NCI-H2107 (cell line): Measurements from ENCODE around the gene ZC3H7B.

ENCODE experiments used
- DNase-seq: peaks from one replicate; lab custom pipeline; 2025; lab: John Stamatoyannopoulos, UW

Gene ZC3H7B

DNA sequence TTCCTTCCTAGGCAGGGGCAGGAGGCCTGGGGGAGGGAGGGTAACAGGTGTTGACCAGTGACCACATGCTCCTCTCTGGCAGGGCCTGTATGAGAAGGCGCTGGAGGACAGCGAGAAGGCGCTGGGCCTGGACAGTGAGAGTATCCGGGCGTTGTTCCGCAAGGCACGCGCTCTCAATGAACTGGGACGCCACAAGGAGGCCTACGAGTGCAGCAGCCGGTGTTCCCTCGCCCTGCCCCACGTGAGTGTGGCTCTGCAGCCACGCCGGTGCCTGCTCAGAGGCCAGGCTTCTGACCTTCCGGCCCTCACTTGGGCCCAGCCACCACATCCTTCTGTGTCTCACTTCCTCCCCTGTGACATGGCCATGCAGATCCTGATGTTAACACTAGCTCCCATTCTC, 25.8 kb downstream of the ZC3H7B start:
- no peak for DNase-seq

DNA sequence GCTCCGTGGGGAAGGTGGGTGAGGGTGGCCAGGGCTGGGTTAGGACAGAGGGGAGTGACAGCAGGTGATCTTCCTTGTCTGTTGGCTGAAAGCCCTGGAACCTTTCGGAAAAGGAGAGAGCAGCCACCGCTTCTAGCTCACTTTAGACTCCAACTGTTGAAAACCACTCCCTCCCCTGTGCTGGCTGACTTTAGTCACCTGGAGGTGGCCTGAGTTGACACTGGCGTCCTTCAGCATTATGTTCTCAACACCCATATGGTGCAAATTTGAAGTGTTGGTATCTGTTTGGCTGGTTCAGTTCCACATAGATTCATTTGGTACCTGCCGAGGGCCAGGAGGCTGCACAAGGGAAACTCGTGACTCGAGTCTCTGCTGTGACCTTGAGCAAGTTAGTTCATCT, 28.8 kb downstream of the ZC3H7B start:
- no peak for DNase-seq

DNA sequence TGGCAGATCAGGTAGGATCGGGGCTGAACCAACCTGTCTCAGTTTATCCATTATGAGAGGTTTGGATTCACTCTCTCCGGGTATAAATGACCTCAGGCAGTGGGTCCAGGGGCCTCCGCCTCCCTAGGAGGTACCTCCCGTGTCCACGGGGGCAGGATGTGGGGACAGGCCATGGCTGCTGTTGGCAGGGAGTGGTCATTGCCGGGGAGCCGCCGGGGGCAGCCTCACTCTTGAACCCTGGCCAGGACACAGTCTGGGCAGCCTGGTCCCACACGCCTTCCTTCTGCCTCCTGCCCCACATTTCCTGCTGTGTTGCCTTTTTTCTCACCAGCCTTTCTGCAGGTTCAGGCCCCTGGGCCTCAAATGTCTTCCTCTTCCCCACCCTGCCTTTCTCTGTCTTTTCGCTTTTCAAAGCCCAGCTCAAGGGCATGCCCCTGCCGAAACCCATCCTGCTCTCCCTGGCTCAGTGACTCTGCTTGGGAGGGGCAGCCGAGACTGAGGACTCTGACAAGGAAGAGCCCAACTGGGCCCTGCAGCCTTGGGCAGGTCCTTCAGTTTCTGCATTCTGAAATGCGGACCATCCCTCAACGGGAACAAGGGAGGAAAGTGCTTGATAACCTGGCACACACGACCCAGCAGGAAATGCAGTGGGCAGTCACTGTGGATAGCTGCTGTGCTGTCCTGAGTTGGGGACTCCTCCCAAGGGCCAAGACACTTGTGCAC, 31.1 kb downstream of the ZC3H7B start:
- no peak for DNase-seq

GRCh38 chr22:41333806-41334205, 32.5 kb downstream of the ZC3H7B start:
- DNase-seq, result no peak

GRCh38 chr22:41334215-41334614, 32.9 kb downstream of the ZC3H7B start:
- DNase-seq, result no peak

DNA sequence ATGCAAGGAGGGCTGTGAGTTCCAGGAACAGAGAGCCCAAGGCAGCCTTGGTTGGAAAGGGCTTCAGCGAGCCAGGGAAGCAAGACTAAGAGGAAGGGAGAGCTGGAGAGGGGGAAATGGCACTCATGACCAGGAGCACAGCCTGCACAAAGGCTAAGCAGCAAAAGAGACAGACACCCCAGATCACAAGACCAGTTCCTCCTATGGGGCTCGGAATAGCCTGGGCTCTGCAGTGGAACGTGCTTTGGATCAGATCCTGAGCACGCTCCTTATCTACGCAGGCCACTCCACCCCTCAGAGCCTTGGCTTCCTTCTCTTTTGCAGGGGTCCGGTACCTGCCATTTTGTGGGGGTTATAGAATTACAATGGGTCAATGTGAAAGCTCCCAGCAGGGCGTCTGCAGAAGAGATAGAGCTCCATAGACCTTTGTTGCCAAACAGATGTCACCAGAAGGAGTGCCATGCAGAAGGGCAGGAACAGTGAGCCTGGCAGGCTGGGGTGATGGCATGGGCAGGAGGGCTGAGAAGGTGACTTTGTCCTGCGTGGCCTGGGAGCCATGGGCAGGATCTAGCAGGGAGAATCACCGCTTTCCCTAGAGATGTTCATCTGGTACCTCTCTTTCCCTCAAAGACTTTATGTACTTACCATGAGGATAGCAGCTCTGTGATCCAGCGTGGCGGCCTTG, 33.8 kb downstream of the ZC3H7B start:
- DNase-seq, result no peak

- DNase-seq, result no peak
Observed at GRCh38 chr22:41338614-41339212, 37.4 kb downstream of the ZC3H7B start.

DNA sequence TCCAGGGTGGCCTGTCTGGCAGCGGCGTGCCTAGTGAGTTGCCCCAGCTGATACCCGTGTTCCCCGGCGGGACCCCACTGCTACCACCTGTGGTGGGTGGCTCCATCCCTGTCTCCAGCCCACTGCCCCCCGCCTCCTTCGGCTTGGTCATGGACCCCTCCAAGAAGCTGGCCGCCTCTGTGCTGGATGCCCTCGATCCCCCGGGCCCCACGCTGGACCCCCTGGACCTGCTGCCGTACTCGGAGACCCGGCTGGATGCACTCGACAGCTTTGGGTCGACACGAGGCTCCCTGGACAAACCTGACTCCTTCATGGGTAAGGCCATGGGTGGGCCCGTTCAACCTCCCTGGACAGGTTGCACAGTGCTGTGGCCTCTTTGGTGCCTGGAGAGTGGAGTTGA, 38.5 kb downstream of the ZC3H7B start:
- DNase-seq, result no peak

GRCh38 chr22:41340357-41340756, 39.0 kb downstream of the ZC3H7B start:
- no peak for DNase-seq

GRCh38 chr22:41341012-41341411, 39.7 kb downstream of the ZC3H7B start:
- no peak for DNase-seq

- DNase-seq, result no peak
Observed at GRCh38 chr22:41341990-41342389, 40.7 kb downstream of the ZC3H7B start.

GRCh38 chr22:41343300-41343699, 42.0 kb downstream of the ZC3H7B start:
- no peak for DNase-seq

DNA sequence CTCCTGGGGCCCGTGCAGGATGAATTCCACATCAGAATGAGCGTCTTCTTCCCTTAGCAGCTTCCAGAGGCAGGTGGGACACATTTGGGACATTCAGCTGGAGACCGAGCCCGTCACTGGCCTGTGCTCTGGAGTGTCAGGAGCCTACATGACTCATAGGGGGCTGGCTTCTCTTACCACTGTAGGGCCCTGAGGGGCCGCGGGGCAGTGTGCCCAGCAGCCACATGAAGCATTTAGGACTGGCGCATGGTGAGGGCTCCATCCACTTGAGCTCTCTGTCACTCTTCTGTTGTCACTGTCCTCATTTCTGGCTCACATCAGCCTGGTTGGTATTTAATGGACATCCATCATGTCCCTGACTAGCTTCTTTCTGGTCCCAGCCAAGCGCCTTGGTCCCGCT, 42.4 kb downstream of the ZC3H7B start:
- DNase-seq, result no peak

DNA sequence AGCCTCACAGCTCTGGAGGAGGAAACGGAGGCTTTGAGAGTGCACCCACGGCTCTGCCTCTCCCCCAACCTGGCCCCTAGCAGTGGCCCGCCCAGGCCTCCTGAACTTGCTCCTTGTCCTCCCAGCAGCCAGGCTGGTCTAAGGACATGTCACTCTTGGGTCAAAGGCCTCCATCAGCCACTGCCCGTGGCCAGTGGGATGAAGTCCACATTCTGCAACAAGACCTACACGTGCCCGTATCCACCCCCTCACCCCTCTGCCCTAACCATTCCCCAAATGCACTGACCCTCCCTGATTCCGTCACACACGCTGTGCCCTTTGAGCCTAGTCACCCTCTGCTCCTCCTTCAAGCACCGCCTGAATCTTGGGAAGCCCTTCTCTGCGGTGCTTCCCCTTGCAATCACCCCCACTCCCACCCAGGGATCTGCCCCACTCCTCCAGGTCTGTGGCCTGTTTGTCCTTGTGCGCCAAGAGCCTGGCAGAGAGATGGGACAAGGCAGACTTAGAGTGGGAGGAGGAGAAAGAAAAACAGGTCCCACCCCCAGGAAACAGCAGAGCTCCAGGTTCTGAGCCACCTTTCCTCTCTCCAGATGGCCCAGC, 43.0 kb downstream of the ZC3H7B start:
- no peak for DNase-seq

DNA sequence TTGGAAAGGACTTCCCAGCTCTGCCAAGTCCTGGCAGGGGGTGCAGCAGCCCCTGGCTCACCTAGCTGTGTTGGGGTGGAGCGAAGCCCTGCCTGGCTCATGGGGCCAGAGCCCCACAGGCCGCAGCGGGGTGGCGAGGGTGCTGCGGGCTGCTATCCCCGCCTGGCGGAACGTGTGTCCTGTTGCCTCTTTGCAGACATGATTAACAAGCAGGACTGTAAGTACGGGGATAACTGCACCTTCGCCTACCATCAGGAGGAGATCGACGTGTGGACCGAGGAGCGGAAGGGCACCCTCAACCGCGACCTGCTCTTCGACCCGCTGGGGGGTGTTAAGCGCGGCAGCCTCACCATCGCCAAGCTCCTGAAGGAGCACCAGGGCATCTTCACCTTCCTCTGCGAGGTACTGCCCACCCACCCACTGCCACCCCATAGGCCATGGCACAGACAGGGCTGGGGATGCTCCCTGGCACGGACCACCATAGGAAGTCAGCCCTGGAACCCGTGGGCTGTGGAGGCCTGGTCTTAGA, 44.5 kb downstream of the ZC3H7B start:
- no peak for DNase-seq

- no peak for DNase-seq
Observed at GRCh38 chr22:41347066-41347859, 45.9 kb downstream of the ZC3H7B start.

- DNase-seq, result no peak
Observed at GRCh38 chr22:41348964-41349484, 47.7 kb downstream of the ZC3H7B start.

GRCh38 chr22:41350087-41350486, 48.8 kb downstream of the ZC3H7B start:
- no peak for DNase-seq

- no peak for DNase-seq
Observed at GRCh38 chr22:41351011-41351410, 49.7 kb downstream of the ZC3H7B start.

- DNase-seq, result no peak
Observed at GRCh38 chr22:41352058-41352457, 50.7 kb downstream of the ZC3H7B start.

DNA sequence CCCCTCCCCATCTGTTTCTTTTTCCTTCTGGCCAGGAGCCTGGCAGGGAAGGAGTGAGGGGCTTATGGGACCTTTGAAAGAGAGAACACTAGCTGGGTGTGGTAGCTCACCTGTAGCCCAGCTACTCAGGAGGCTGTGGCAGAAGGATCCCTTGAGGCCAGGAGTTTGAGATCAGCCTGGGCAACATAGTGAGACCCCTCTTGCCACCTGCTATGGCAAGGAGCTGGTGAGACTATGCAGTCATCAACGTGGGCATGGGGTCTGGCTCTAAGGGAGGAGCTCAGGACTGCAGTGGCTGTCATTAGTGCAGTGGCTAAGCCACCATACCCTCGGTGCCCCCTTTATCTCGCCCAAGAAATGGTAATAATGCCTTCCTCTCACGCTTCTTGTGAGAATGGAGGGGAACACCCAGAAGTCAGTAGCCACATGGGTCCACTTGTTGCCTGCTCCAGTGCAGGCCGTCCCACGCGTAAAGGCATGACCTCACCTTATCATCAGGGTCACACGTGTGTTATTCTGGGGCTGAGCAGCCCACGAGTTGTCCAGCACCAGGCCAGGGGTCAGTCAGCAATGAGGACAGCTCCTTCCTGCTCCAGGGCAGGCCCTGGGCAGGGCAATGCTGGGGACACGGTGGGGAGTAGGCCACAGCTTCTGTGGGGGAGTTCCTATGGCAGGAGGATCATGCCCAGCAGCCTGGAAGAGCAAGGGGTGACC, 52.7 kb downstream of the ZC3H7B start:
- DNase-seq, result no peak
